ENCODE data around the gene TMEM31. TPM values are rescaled to one million over a fixed set of nuclear protein-coding genes. Genes with fewer than 3 reads are reported as not detected.

Gene TMEM31
- total and polyA plus RNA-seq, 9 of the 15 experiments (the other 6 are each of a cell fraction or from before 2014, with no cell fraction given) = 0.18 TPM; not detected in 8

- TF ChIP-seq STAT6 (CRISPR knock-in tag; IDR thresholded peaks at IDR 0.05) = no peak
- no peak for TF ChIP-seq TRIM28 (IDR thresholded peaks at IDR 0.05)
- TF ChIP-seq RBM22 (IDR thresholded peaks at IDR 0.05; ENCODE audit: low read depth, low read length, poor library complexity, severe bottlenecking) = peak; percentile 34
- no peak for TF ChIP-seq MBD1 (CRISPR knock-in tag; IDR thresholded peaks at IDR 0.05)
- no peak for TF ChIP-seq RNF219 (CRISPR knock-in tag; IDR thresholded peaks at IDR 0.05)
- no peak for TF ChIP-seq SRF (CRISPR knock-in tag; IDR thresholded peaks at IDR 0.05)
- TF ChIP-seq ZNF311 (CRISPR knock-in tag; IDR thresholded peaks at IDR 0.05) = no peak
- TF ChIP-seq ZNF280B (CRISPR knock-in tag; IDR thresholded peaks at IDR 0.05) = no peak
- no peak for TF ChIP-seq RBM14 (IDR thresholded peaks at IDR 0.05; ENCODE audit: borderline replicate concordance, insufficient read depth, low read depth, low read length)
- no peak for TF ChIP-seq ZNF134 (CRISPR knock-in tag; conservative IDR thresholded peaks at IDR 0.05)
- TF ChIP-seq GATAD2A (IDR thresholded peaks at IDR 0.05) = peak; percentile 81
- no peak for TF ChIP-seq THRB (CRISPR knock-in tag; conservative IDR thresholded peaks at IDR 0.05)
- TF ChIP-seq MBD2 (IDR thresholded peaks at IDR 0.05; ENCODE audit: borderline replicate concordance, low read depth) = no peak
- no peak for TF ChIP-seq ZNF76 (CRISPR knock-in tag; IDR thresholded peaks at IDR 0.05; ENCODE audit: borderline replicate concordance)
- no peak for TF ChIP-seq KAT7 (CRISPR knock-in tag; IDR thresholded peaks at IDR 0.05; ENCODE audit: borderline replicate concordance)
- no peak for TF ChIP-seq U2AF2 (optimal IDR thresholded peaks at IDR 0.05; ENCODE audit: low read depth, low read length)
- no peak for TF ChIP-seq NR3C1 (CRISPR knock-in tag; IDR thresholded peaks at IDR 0.05)
Measured at GRCh38 chrX:103687073-103687695, 23.5 kb upstream of the TMEM31 start (continued).

Data from K562 (cell line).